Measurements from ENCODE around the gene KRT27.
"Not testable (repeated sequence)": the region's sequence is repeated elsewhere in the genome, so short reads cannot be mapped to it uniquely, and the experiment has no call there.

The KRT27 gene

DNA sequence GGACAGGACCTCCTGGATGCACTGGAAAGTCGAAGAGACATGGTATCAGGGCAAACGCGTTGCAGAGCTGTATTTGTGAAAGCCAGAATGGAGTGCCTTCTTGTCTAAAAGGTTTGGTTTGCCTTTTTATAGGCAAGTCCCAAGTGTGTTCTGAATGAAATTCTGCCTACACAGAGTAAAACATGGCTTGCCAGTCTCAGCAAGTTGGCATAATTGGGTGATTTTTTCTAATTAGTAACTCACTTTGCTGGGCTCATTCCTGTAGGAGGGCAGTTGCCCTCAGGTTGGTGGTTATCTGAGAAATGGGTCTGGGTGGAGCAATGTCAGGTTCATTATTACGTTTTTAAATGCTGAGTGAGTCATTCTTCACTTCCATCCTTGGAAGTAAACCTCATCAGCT, 27.1 kb downstream of the KRT27 start, which contains the start of gene KRT25:
Gene KRT25 (minus strand): TSS at position 101 of the 400 bp plus-strand sequence. CDS start 60 bp downstream, at position 41.
- no peak for DNase-seq (ENCODE audit: low read depth)

DNA sequence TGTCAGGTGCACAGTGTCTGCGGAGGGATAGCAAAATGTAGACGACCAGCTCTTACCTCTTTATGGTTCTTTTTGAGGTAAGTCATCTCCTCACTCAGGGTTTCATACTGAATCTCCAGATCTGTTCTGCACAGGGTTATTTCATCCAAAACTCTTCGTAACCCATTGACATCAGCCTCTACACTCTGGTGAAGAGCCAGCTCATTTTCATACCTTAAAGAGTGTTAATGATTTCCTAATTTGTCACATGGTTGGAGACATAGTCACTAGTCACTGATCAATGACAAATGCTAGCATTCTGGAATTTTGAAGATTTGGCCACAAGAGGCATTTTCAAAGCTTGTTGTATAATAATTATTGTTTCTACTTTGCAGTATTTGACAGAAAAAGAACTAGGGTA, 28.5 kb downstream of the KRT27 start:
- DNase-seq (ENCODE audit: low read depth), result no peak

DNA sequence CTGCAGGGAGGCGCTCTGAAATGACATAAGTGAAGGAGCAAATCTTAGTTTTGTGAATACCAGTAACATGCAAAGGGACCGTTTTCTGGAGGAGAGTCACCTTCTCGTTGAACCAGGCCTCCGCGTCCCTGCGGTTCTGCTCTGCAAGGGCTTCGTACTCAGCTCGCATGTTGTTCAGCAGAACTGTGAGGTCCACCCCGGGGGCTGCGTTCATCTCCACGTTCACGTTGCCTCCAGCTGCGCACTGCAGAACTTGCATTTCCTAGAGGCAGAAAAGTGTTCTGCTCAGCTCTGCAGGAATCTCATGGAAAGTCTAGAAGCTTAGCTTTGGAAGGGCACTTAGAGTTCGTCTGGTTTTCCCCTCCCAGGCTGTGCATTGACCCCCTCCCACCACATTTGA, 31.3 kb downstream of the KRT27 start:
- DNase-seq (ENCODE audit: low read depth), result no peak

DNA sequence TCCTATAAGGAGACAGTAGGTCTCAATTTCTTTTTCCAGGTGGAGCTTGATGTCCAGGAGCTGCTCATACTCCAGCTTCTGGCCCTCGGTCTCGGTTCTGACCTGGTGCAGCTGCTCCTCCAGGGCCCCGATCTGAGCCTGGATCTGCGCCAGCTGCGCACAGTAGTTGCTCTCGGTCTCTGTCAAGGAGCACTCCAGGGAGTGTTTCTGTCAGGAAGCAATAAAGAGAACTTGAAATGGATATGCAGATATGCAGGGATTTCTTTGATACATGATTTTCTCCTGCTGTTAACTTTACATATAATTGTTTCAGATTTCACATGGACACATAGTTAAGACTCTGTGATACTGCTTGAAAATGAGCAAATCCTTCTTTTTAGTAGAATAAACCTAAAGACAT, 32.0 kb downstream of the KRT27 start:
- DNase-seq (ENCODE audit: low read depth), result no peak

GRCh38 chr17:40748666-40749065, 33.7 kb downstream of the KRT27 start:
- DNase-seq (ENCODE audit: low read depth), result not testable (repeated sequence)

DNA sequence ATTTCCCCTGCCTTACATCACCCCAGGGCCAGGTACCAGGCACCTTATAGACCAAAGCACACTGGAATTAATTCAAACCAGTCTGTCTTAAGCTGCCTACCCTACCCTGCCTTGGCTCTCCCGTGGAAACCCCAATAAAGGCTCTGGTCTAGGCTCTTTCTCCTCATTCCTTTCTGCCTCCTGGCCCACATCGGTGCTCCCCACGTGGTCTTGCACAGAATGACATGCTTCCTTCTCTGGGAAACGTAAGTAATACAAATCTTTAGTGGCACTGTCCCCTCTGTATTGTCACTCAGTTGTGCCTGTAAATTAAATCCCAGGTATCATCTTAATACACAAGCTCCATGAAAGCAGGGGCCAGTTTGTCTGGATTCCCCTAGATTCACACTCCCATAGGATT, 43.8 kb downstream of the KRT27 start:
- no peak for DNase-seq (ENCODE audit: low read depth)

DNA sequence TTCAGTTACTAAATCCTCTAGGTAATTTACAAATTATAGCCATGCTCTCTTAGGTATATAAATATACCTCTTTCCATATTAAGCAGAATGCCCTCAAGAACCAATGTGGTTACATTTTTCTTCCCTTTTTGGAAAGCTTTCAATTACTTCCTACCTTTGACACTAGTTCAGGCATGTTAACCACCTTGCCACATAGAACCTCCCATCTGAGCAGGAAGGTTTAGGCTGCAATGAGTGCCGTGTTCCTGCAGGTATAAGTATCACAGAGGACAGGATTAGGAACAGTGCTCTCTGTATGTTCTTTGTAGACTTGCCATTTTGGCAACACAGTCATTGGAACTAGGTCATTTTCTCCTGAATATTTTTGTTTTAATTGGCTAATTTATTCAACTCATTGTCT, 47.3 kb downstream of the KRT27 start:
- DNase-seq (ENCODE audit: low read depth), result no peak

GRCh38 chr17:40734018-40734417, 48.3 kb downstream of the KRT27 start:
- no peak for DNase-seq (ENCODE audit: low read depth)

DNA sequence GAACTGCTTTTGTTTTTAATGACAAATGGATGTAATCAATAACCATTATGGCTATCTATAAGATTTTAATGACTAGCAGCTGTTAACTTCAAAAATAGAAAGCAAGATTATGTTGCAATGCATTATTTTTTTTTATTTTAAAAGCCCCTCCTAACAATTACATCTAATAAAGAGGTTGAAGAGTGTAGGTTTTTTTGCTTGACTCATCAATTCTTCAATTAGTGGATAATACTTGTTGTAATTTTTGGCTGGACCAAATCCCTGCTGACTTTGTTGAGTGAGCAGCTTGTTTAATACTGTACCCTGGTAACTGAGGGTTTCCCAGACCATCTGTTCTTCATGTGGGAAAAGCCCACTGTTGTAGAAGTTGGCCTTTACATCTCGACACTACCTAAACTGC, 51.4 kb downstream of the KRT27 start:
- DNase-seq (ENCODE audit: low read depth), result no peak

GRCh38 chr17:40727447-40728231, 54.7 kb downstream of the KRT27 start:
- peak; percentile 58 for DNase-seq (ENCODE audit: low read depth)

GRCh38 chr17:40726919-40727318, 55.4 kb downstream of the KRT27 start:
- no peak for DNase-seq (ENCODE audit: low read depth)

Data from iris pigment epithelial cell (primary cell).